Measurements from ENCODE around the gene HIVEP3.
A peak's percentile ranks its signal among the peaks of the same experiment; 100 is the strongest.
"Not testable (repeated sequence)": the region's sequence is repeated elsewhere in the genome, so short reads cannot be mapped to it uniquely, and the experiment has no call there.

Gene HIVEP3

GRCh38 chr1:41918450-41919043 is at the start of gene HIVEP3:
TSS of gene HIVEP3 (minus strand) at chr1:41918922.
- no peak for DNase-seq

DNA sequence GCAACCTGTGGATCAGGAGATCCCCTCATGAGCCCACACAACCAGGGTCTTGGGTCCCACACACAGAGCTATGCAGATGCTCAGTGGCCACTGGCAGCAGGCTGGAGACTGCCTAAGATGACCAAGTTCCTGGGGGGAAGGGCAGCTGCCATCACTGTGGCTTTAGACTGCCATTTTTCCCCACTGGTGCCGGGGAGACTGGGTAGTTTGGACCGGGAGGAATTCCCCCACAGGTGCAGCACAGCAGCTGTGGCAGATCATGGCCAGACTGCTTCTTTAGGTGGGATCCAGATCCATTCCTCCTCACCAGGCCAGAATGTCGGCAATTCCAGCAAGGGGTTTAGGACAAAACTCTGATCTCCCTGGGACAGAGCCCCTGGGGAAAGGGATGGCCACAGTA is 45.7 kb upstream of the HIVEP3 start:
- no peak for DNase-seq

DNA sequence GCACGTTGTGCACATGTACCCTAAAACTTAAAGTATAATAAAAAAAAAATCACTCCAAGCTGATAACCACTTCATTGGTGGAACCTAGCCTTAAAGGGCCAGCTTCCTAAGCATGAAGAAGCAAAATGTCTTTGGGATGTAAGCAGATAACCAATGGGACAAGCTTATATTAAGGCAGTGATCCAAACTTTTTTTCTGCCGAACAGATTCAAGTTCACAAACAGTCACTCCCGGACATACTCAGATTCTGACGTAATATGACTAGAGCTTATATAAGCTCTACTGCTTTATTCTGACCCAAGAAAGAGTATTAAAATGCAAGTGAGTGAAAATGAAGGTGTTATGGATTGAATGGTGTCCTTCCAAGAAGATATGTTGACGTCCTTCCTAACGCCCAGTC is 44.9 kb upstream of the HIVEP3 start:
- DNase-seq, result no peak

DNA sequence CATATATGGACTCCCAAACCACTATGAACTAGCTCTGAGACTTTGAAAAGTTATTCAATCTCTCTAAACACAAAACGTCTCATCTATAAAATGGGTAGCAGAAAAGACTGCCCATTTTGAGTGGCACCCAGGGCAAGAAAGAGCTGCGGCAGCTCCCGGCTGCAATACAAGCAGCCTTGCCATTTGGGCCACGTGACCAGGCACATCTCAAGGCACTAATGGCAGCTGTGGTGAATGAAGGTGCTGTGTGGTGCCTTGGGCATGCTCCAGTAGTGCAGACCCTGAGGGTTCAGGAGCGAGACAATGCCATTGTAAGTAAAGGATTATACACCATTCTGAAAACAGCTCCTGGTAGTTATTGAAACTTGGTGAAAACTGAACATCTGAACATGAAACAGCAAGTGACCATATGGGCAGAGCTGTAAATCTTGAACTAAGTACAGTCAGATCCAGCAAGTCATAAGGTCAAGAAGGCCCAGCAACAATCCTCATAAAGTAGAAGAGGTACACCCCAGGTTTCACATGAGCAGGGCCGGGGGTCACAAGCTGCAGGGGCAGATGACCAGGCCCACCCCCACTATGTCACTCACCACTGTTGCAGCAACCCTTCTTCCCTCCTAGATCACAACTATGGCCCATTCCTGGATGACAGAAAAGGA is 39.4 kb upstream of the HIVEP3 start:
- DNase-seq, result no peak

GRCh38 chr1:41957568-41957967 is 38.8 kb upstream of the HIVEP3 start:
- no peak for DNase-seq

DNA sequence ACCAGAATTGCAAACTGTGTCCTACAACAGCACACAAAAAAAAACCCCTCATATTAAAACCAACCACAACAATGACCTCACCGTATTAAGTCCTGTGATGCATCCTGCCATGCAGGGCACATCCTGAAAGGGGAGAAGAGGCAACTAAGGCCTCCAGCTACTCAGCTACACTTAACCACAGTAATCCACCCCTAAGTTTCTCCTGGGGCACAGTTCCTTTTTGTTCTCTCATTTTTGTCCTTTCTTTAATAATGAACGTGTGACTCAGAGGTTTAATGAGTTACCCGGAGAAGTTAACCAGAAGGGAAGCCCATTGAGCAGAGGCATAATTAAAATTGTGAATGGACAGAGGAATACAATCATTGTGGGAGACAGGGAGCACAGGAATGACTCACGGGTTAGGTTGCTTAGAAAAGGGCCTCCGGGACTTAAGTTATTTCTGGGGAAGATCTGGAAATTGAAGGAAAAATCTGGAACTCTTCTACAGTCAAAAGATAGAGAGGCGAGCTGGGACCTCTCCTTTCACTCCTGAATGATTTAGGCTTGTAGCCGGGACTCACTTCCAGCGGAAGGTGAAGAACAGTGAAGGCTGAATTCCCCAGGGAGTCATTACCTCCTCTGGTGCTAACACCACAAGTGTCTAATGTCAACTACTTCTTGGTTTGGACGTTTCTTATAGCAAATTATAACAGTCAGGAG is 36.9 kb upstream of the HIVEP3 start:
- DNase-seq, result peak; percentile 8

- no peak for DNase-seq
Measured at GRCh38 chr1:41954533-41954944, 35.8 kb upstream of the HIVEP3 start.

- no peak for DNase-seq
Measured at GRCh38 chr1:41953291-41953690, 34.6 kb upstream of the HIVEP3 start.

GRCh38 chr1:41952208-41952607 is 33.5 kb upstream of the HIVEP3 start:
- DNase-seq, result no peak

DNA sequence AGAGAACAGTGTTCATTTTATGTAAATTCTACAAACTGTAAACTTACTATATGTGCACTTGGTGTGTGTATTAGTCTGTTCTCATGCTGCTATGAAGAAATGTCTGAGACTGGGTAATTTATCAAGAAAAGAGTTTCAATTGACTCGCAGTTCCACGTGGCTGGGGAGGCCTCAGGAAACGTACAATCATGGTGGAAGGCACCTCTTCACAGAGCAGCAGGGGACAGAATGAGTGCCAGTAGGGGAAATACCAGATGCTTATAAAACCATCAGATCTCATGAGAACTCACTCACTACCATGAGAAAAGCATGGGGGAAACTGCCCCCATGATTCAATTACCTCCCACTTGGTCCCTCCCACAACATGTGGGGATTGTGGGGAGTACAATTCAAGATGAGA is 32.8 kb upstream of the HIVEP3 start:
- peak; percentile 30 for DNase-seq

- peak; percentile 10 for DNase-seq
Measured at GRCh38 chr1:41950820-41951219, 32.1 kb upstream of the HIVEP3 start.

DNA sequence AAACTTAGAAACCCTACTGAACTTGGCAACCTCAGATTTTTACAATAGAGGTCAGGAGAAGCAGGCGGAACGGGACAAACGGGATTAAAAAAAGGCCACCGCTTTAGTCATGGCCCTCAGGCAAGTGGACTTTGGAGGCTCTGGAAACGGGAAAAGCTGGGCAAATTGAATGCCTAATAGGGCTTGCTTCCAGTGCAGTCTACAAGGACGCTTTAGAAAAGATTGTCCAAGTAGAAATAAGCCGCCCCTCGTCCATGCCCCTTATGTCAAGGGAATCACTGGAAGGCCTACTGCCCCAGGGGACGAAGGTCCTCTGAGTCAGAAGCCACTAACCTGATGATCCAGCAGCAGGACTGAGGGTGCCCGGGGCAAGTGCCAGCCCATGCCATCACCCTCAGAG is 27.2 kb upstream of the HIVEP3 start:
- DNase-seq, result not testable (repeated sequence)

- no peak for DNase-seq
Measured at GRCh38 chr1:41943717-41944116, 25.0 kb upstream of the HIVEP3 start.

GRCh38 chr1:41942278-41942677 is 23.6 kb upstream of the HIVEP3 start:
- DNase-seq, result no peak

- DNase-seq, result no peak
Measured at GRCh38 chr1:41941381-41941780, 22.7 kb upstream of the HIVEP3 start.

DNA sequence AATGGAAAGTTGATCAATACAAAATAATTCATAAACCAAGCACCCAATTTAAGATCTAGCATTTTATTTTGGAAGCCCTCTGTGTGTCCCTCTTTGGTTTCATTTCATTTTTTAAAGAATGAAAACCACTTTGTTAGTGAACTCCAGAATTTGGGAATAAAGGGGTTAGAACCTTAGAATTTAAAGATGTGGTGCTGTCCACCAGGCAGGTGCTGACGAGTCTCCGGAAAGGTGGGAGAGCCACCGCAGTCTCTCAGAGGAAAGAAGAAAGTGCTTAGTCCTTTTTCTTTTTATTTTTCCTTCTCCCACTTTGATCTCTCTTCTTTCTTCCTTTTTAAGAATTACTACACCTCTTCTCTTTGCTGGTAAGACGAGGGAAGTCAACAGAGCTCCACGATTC is 20.5 kb upstream of the HIVEP3 start:
- DNase-seq, result no peak

- DNase-seq, result peak; percentile 33
Measured at GRCh38 chr1:41936107-41936506, 17.4 kb upstream of the HIVEP3 start.

GRCh38 chr1:41935226-41935625 is 16.5 kb upstream of the HIVEP3 start:
- no peak for DNase-seq

GRCh38 chr1:41933106-41933505 is 14.4 kb upstream of the HIVEP3 start:
- DNase-seq, result no peak

DNA sequence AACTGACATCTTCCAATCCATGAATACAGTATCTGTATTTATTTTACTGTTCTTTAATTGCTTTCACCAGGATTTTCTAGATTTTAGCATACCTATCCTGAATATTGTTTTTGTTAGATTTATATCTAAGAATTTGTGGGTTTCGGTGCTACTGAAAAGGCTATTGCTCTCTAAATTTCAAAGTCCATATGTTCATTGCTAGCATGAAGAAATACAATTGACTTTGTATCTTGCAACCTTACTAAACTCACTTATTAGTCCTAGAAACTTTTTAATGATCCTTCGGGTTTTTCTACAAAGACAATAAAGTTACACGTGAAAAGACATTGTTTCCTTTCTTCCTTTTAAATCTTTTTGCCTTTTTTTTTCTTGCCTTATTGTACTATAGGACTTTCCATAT is 12.9 kb upstream of the HIVEP3 start:
- DNase-seq, result no peak

DNA sequence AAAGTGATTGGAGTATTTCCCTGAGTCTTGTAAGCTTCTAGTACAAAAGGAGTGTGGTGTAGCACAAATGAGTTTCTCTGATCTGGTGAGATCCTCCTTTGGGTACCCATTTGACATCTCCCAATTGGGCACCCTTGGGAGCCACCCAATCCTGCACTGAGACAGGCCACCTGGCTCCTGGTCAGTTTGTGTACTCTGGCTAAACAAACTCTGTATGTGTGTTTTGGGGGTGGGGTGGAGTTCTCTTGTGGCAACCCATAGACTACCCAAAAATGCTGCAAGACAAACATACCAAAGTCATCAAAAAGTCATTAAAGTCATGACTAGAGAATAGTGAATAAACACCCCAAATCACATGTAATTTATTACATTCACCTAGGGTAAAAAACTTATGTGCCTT is 8.4 kb upstream of the HIVEP3 start:
- no peak for DNase-seq

DNA sequence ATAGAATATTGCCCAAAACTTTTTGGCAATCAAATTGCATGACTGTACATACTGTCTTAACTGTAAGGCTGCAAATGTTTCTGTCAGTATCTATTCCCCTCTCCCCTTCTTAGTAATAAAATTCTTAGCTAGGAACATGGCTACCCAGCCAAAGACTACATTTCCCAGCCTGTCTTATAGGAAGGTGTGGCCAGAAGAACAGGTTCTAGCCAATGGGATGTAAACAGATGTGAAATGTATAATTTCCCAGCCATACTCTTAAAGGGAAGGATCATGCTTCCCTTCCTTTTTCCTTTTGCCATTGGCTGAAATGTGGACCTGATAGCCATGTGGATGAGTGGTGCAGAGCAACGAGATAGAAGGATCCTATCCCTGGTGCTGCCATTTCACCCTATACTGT is 7.0 kb upstream of the HIVEP3 start:
- DNase-seq, result no peak

DNA sequence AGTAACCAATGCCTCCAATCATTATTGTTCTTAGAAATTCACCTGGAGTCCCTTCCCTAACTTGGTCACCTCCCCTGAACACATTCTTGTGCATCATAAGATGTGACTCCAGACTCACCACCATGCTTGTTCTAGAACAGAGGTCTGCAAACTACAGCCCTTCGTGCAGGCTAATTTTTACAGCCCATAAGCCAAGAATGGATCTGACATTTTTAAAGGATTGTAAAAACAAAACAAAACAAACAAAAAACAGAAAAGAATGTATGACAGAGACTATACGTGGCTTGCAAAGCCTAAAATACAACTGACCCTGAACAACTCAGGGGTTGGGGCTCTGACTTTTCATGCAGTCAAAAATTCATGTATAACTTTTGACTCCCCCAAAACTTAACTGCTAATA is 6.2 kb upstream of the HIVEP3 start:
- DNase-seq, result no peak

GRCh38 chr1:41921271-41921670 is 2.5 kb upstream of the HIVEP3 start:
- not testable (repeated sequence) for DNase-seq

GRCh38 chr1:41920658-41921057 is 1.9 kb upstream of the HIVEP3 start:
- DNase-seq, result no peak

Data from stimulated activated CD4-positive, alpha-beta T cell treated with anti-CD3 and anti-CD28 coated beads, Interleukin-15, amount 100 ng/mL, for 24 hours (primary cell).